ENCODE data around the gene PHACTR3. TPM values are rescaled to one million over a fixed set of nuclear protein-coding genes. Genes with fewer than 3 reads are reported as not detected.

PHACTR3 gene
- total RNA-seq, 1 experiment from 2014 or later = not detected

- intact Hi-C loops (cut with micrococcal nuclease) = no loop called here
- no peak overlapping the region for H3K4me3 ChIP-seq (replicated peaks in 1 of 2; ENCODE audit: low read depth in 1 of 2, low read length in 2 of 2)
- H3K27me3 ChIP-seq (ENCODE audit: insufficient read depth, low read length) = peaks cover 33% of the 10 kb centered on the region
- RAD21 ChIA-PET (ENCODE audit: low non-redundant PET in 1 of 2, low total read pairs in 2 of 2, uncharacterized antibody in 2 of 2, unreplicated experiment in 2 of 2) = no interaction called here
- CTCF ChIA-PET = no interaction called here
- H3K27ac ChIP-seq (ENCODE audit: low read depth, low read length) = no peak overlapping the region
- no peak for DNase-seq (ENCODE audit: low read depth, low spot score)
- POLR2A ChIA-PET = no interaction called here
- H3K9ac ChIP-seq (ENCODE audit: low read length) = no peak overlapping the region
- no TSS peak for BruUV-seq (replicated peaks)
- TF ChIP-seq EGR1 (IDR thresholded peaks at IDR 0.05; ENCODE audit: low read depth) (no peak), RAD21 (IDR thresholded peaks at IDR 0.05; ENCODE audit: low read depth) (no peak), EZH2phosphoT487 (IDR thresholded peaks at IDR 0.05; ENCODE audit: borderline replicate concordance) (no peak), POLR2A (IDR thresholded peaks at IDR 0.05; ENCODE audit: borderline replicate concordance, extremely low read depth, insufficient read depth, insufficient read length) (no peak), CEBPB (IDR thresholded peaks at IDR 0.05; ENCODE audit: low read depth) (no peak)
- no peaks in the 10 kb centered on the region for H3K36me3 ChIP-seq (ENCODE audit: control insufficient read depth in 1 of 2, insufficient read depth in 2 of 2, low read length in 2 of 2)
- H3K9me2 ChIP-seq (ENCODE audit: insufficient read depth) = no peaks in the 10 kb centered on the region
- H3K4me2 ChIP-seq (ENCODE audit: low read length) = no peak overlapping the region
- H4K20me1 ChIP-seq (ENCODE audit: insufficient read depth) = no peaks in the 10 kb centered on the region
- ATAC-seq = no peak
- no peaks in the 10 kb centered on the region for H3K4me1 ChIP-seq (ENCODE audit: control insufficient read depth in 1 of 2, insufficient read depth in 2 of 2, low read length in 2 of 2)
- no peaks in the 10 kb centered on the region for H3K9me3 ChIP-seq (ENCODE audit: control insufficient read depth in 1 of 2, insufficient read depth in 1 of 2, low read depth in 1 of 2, low read length in 2 of 2)
- H3K79me2 ChIP-seq (ENCODE audit: insufficient read depth, low read length) = no peaks in the 10 kb centered on the region
- H2AFZ ChIP-seq (ENCODE audit: low read depth, low read length, poor library complexity, severe bottlenecking) = no peak overlapping the region
Measured at GRCh38 chr20:59608396-59608795, 4.1 kb downstream of the PHACTR3 start.

- no peak for ATAC-seq
- no peak overlapping the region for H2AFZ ChIP-seq (ENCODE audit: low read depth, low read length, poor library complexity, severe bottlenecking)
- POLR2A ChIA-PET = no interaction called here
- DNase-seq (ENCODE audit: low read depth, low spot score) = no peak
- no peak for TF ChIP-seq SRF (IDR thresholded peaks at IDR 0.05; ENCODE audit: low read depth)
- TF ChIP-seq TCF7L2 (IDR thresholded peaks at IDR 0.05; ENCODE audit: borderline replicate concordance, extremely low read depth, insufficient read depth, insufficient read length) = no peak
- TF ChIP-seq POLR2AphosphoS5 (IDR thresholded peaks at IDR 0.05; ENCODE audit: low read depth, low read length) = no peak
- TF ChIP-seq CTCF (IDR thresholded peaks at IDR 0.05 in 2 of 3, conservative IDR thresholded peaks at IDR 0.05 in 1 of 3; ENCODE audit: borderline replicate concordance in 1 of 3, insufficient read depth in 1 of 3, low read depth in 2 of 3, low read length in 2 of 3) = no peak
- BruUV-seq (replicated peaks) = no TSS peak
- H3K4me2 ChIP-seq (ENCODE audit: low read length) = no peak overlapping the region
- no peaks in the 10 kb centered on the region for H3K9me2 ChIP-seq (ENCODE audit: insufficient read depth)
- no peaks in the 10 kb centered on the region for H3K4me1 ChIP-seq (ENCODE audit: control insufficient read depth in 1 of 2, insufficient read depth in 2 of 2, low read length in 2 of 2)
- peaks cover 37% of the 10 kb centered on the region for H3K27me3 ChIP-seq (ENCODE audit: insufficient read depth, low read length)
- RAD21 ChIA-PET (ENCODE audit: low non-redundant PET in 1 of 2, low total read pairs in 2 of 2, uncharacterized antibody in 2 of 2, unreplicated experiment in 2 of 2) = no interaction called here
- no peak overlapping the region for H3K9ac ChIP-seq (ENCODE audit: low read length)
- intact Hi-C loops (cut with micrococcal nuclease) = no loop called here
- H3K36me3 ChIP-seq (ENCODE audit: control insufficient read depth in 1 of 2, insufficient read depth in 2 of 2, low read length in 2 of 2) = no peaks in the 10 kb centered on the region
- H3K4me3 ChIP-seq (replicated peaks in 1 of 2; ENCODE audit: low read depth in 1 of 2, low read length in 2 of 2) = no peak overlapping the region
- H3K27ac ChIP-seq (ENCODE audit: low read depth, low read length) = no peak overlapping the region
- H4K20me1 ChIP-seq (ENCODE audit: insufficient read depth) = no peaks in the 10 kb centered on the region
- CTCF ChIA-PET = no interaction called here
- no peaks in the 10 kb centered on the region for H3K9me3 ChIP-seq (ENCODE audit: control insufficient read depth in 1 of 2, insufficient read depth in 1 of 2, low read depth in 1 of 2, low read length in 2 of 2)
- H3K79me2 ChIP-seq (ENCODE audit: insufficient read depth, low read length) = no peaks in the 10 kb centered on the region
Measured at GRCh38 chr20:59608871-59609270, 4.5 kb downstream of the PHACTR3 start.

Measured in HCT116 (cell line).